K562 (cell line): Measurements from ENCODE around the gene MARK3. TPM values are rescaled to one million over a fixed set of nuclear protein-coding genes. Genes with fewer than 3 reads are reported as not detected.

Experiments used
- ATAC-seq: fragments of 200-7000 bp; cut with Tn5 transposase; 3 replicates; pipeline ENCODE4 v1.9.1; 2020; ENCODE audit warnings: moderate library complexity
- BruUV-seq: library from RNA; stranded (reverse); fragments of 400-500 nt; replicated peaks from 2 replicates; lab custom pipeline; 2021; lab: Mats Ljungman, UMichigan
- CTCF ChIA-PET: fragments of 300-600 bp; formaldehyde crosslinking; extraction: SDS; loops from one replicate; lab custom pipeline; 2021; ENCODE audit warnings: low intra/inter-chr PET ratio; lab: Yijun Ruan, JAX
- POLR2A ChIA-PET: fragments of 300-600, 350-650 bp; sonication (Branson Sonifier 250); formaldehyde crosslinking; extraction: SDS; loops from one replicate; lab custom pipeline; 2021; ENCODE audit warnings: antibody characterized with exemption, inconsistent platforms; lab: Yijun Ruan, JAX
- DNase-seq, 4 experiments: peaks; one replicate each; pipeline versions ENCODE4 v3.0.0 to v3.0.0-alpha.2; 2011 to 2018; ENCODE audit warnings: low spot score in 3 of 4, mixed read lengths in 3 of 4; ENCODE audit errors: extremely low read depth in 1 of 4
- FAIRE-seq: peaks from 2 replicates; lab custom pipeline; 2011; peaks lifted over from hg19 to GRCh38; lab: Jason Lieb, UNC
- H2AFZ ChIP-seq: 2 replicates; pipeline ENCODE4 v1.6.0; 2011; ENCODE audit warnings: low read depth, low read length, control low read depth, inconsistent platforms
- H3K27ac ChIP-seq: fragments of 200-600 bp; 3 replicates; pipeline ENCODE4 v1.8.0; 2011; ENCODE audit warnings: low read depth, mild to moderate bottlenecking, control low read depth, inconsistent platforms, low read length, moderate library complexity, mixed read lengths; ENCODE audit errors: extremely low read depth
- H3K27me3 ChIP-seq, 2 experiments: fragments of 300-600 bp in 1 of 2; 2 replicates in 1 of 2; 3 replicates in 1 of 2; pipeline versions ENCODE4 v1.6.0 to v1.8.0; 2011; ENCODE audit warnings: inconsistent platforms in 2 of 2, low read length in 2 of 2, mild to moderate bottlenecking in 1 of 2, mixed read lengths in 1 of 2, moderate library complexity in 1 of 2; ENCODE audit not compliant: control insufficient read depth in 2 of 2, insufficient read depth in 2 of 2
- H3K36me3 ChIP-seq: fragments of 300-600 bp; 3 replicates; pipeline ENCODE4 v1.8.0; 2011; ENCODE audit warnings: mild to moderate bottlenecking, low read length, inconsistent platforms; ENCODE audit not compliant: control insufficient read depth, insufficient read depth
- H3K4me1 ChIP-seq, 2 experiments: fragments of 200-600 bp in 1 of 2; replicated peaks in 1 of 2; 2 replicates in 1 of 2; 3 replicates in 1 of 2; pipeline versions ENCODE4 v1.5.1 to v1.8.0; 2011; ENCODE audit warnings: inconsistent platforms in 2 of 2, low read length in 2 of 2, mild to moderate bottlenecking in 1 of 2, mixed read lengths in 1 of 2, moderate library complexity in 1 of 2; ENCODE audit not compliant: control insufficient read depth in 2 of 2, insufficient read depth in 2 of 2
- H3K4me2 ChIP-seq: 2 replicates; pipeline ENCODE4 v1.6.1; 2011; ENCODE audit warnings: low read length, control low read depth, inconsistent platforms, mixed read lengths; ENCODE audit not compliant: insufficient read depth
- H3K4me3 ChIP-seq: fragments of 200-600 bp; sonication (generic), shearing (Covaris generic); 2 replicates; pipeline ENCODE4 v1.5.1; 2016; ENCODE audit warnings: control low read depth, inconsistent platforms
- H3K79me2 ChIP-seq: fragments of 200-600 bp; 3 replicates; pipeline ENCODE4 v1.8.0; 2011; ENCODE audit warnings: low read length, inconsistent platforms; ENCODE audit not compliant: control insufficient read depth, insufficient read depth
- H3K9ac ChIP-seq, 2 experiments: 2 replicates each; pipeline versions ENCODE4 v1.6.0 to v1.6.1; 2011; ENCODE audit warnings: low read depth in 2 of 2, low read length in 2 of 2, control low read depth in 1 of 2, inconsistent platforms in 1 of 2, mild to moderate bottlenecking in 1 of 2, mixed read lengths in 1 of 2; ENCODE audit not compliant: insufficient read depth in 1 of 2
- H3K9me1 ChIP-seq: one replicate; pipeline ENCODE4 v1.6.0; 2011; ENCODE audit warnings: inconsistent platforms, mild to moderate bottlenecking, low read length, moderate library complexity; ENCODE audit not compliant: control insufficient read depth, insufficient read depth
- H3K9me3 ChIP-seq: replicated peaks from 2 replicates; pipeline ENCODE4 v1.5.1; 2011; ENCODE audit warnings: low read depth, low read length, inconsistent platforms; ENCODE audit not compliant: control insufficient read depth, insufficient read depth
- H4K20me1 ChIP-seq: replicated peaks from 2 replicates; pipeline ENCODE4 v1.6.1; 2011; ENCODE audit warnings: low read length, inconsistent platforms, mixed read lengths; ENCODE audit not compliant: control insufficient read depth, insufficient read depth
- ARHGAP35 ChIP-seq: fragments of 450-650 bp; IDR thresholded peaks from 2 replicates; pipeline ENCODE4 v1.6.1; 2018; ENCODE audit not compliant: partially characterized antibody
- BDP1 ChIP-seq: IDR thresholded peaks from 3 replicates; pipeline ENCODE4 v1.6.1; 2011; ENCODE audit not compliant: insufficient read length, insufficient read depth
- E2F4 ChIP-seq: sonication (generic); formaldehyde crosslinking; IDR thresholded peaks from 2 replicates; pipeline ENCODE4 v1.8.0; 2022; ENCODE audit warnings: mild to moderate bottlenecking, low read depth, missing genetic modification reagents
- FOXJ3 ChIP-seq: sonication (generic); formaldehyde crosslinking; IDR thresholded peaks from 2 replicates; pipeline ENCODE4 v1.4.0; 2020; ENCODE audit warnings: mild to moderate bottlenecking, missing genetic modification reagents
- FOXP4 ChIP-seq: sonication (generic); formaldehyde crosslinking; IDR thresholded peaks from 2 replicates; pipeline ENCODE4 v1.8.0; 2022; ENCODE audit warnings: mild to moderate bottlenecking, missing genetic modification reagents, borderline replicate concordance
- NFE2 ChIP-seq: IDR thresholded peaks from 2 replicates; pipeline ENCODE4 v1.6.1; 2014; ENCODE audit warnings: antibody characterized with exemption, low read depth
- RBFOX2 ChIP-seq: fragments of 200-400 bp; formaldehyde crosslinking; IDR thresholded peaks from 2 replicates; pipeline ENCODE4 v1.6.1; 2017; ENCODE audit warnings: low read depth, mild to moderate bottlenecking, low read length, moderate library complexity
- RBM22 ChIP-seq: fragments of 200-400 bp; formaldehyde crosslinking; IDR thresholded peaks from 2 replicates; pipeline ENCODE4 v1.6.1; 2018; ENCODE audit warnings: low read length, low read depth; ENCODE audit not compliant: poor library complexity, severe bottlenecking
- RNF219 ChIP-seq: fragments of 250-450 bp; sonication (Bioruptor Pico); IDR thresholded peaks from 2 replicates; pipeline ENCODE4 v1.5.0; 2022; ENCODE audit warnings: mild to moderate bottlenecking
- SMAD1 ChIP-seq: fragments of 150-350 bp; IDR thresholded peaks from 2 replicates; pipeline ENCODE4 v1.6.1; 2014; ENCODE audit warnings: low read length, low read depth; ENCODE audit not compliant: partially characterized antibody
- SRSF9 ChIP-seq: fragments of 200-400 bp; formaldehyde crosslinking; IDR thresholded peaks from 2 replicates; pipeline ENCODE4 v1.6.1; 2017; ENCODE audit warnings: low read depth, low read length, borderline replicate concordance
- ZEB2 ChIP-seq: fragments of 450-650 bp; IDR thresholded peaks from 2 replicates; pipeline ENCODE4 v1.6.1; 2016
- ZNF224 ChIP-seq: sonication (generic); formaldehyde crosslinking; IDR thresholded peaks from 2 replicates; pipeline ENCODE4 v1.8.0; 2022; ENCODE audit warnings: mild to moderate bottlenecking, missing genetic modification reagents
- ZNF699 ChIP-seq: fragments of 250-450 bp; sonication (Bioruptor Pico); IDR thresholded peaks from 2 replicates; pipeline ENCODE4 v1.8.0; 2021; ENCODE audit warnings: mild to moderate bottlenecking, moderate library complexity; ENCODE audit not compliant: insufficient replicate concordance
- WGBS: fragments of 100-300 bp; shearing (Covaris generic); methylation state at CpG from one replicate; pipeline ENCODE4 v1.1.6; 2016; ENCODE audit warnings: low coverage, mixed read lengths; ENCODE audit not compliant: insufficient coverage; ENCODE audit errors: missing lambda C conversion rate; 5-methylcytosine and 5-hydroxymethylcytosine counted together
- in situ Hi-C: fragments of 300-500 bp; cut with MboI; formaldehyde crosslinking; loops from 4 replicates; pipeline ENCODE4 v1.15.0; 2018; ENCODE audit warnings: inconsistent platforms, mixed read lengths
- intact Hi-C: fragments of 100-400 bp; cut with micrococcal nuclease; formaldehyde crosslinking; loops from 2 replicates; pipeline ENCODE4 v1.14.2; 2022
- polyA plus RNA-seq, 8 experiments: library from polyadenylated mRNA; depleted of rRNA in 4 of 8; stranded (reverse) in 5 of 8; unstranded in 3 of 8; fragments of >200 nt; fragmentation: Nextera tagmentation in 2 of 8; fragmentation: Illumina TruSeq in 1 of 8; extraction: Ambion mirVana in 2 of 8; extraction: Trizol in 1 of 8; gene quantifications; 2 replicates each; pipeline versions ENCODE4 v1.2.1 to v1.2.3, GENCODE V29; 2011 to 2014; ENCODE audit warnings: inconsistent platforms in 1 of 8, missing spikeins in 1 of 8
- total RNA-seq, 7 experiments: library from RNA; depleted of rRNA in 6 of 7; stranded (reverse); fragments of >200 nt in 6 of 7; fragmentation: Illumina TruSeq in 2 of 7; extraction: Trizol in 2 of 7; gene quantifications; 2 replicates each; pipeline versions ENCODE4 v1.2.1 to v1.2.3, GENCODE V29; 2011 to 2021; ENCODE audit warnings: low replicate concordance in 1 of 7
- TF ChIP-seq, protein P1 (sequence below): fragments of 450-650 bp; IDR thresholded peaks from 2 replicates; pipeline ENCODE4 v1.6.1; 2016; ENCODE audit warnings: low read depth, mild to moderate bottlenecking, moderate library complexity
- TF ChIP-seq, protein P2 (sequence below): fragments of 450-650 bp; formaldehyde crosslinking; IDR thresholded peaks from 2 replicates; pipeline ENCODE4 v1.4.0; 2020; ENCODE audit warnings: mild to moderate bottlenecking

The MARK3 gene
- total and polyA plus RNA-seq, 9 of the 15 experiments (the other 6 are each of a cell fraction or from before 2014, with no cell fraction given): 10.1 to 68.7 (median 56.3) TPM

- H3K27ac ChIP-seq: no peak overlapping the region
- no peaks in the 10 kb centered on the region for H4K20me1 ChIP-seq
- no peak overlapping the region for H3K9ac ChIP-seq
- no peaks in the 10 kb centered on the region for H3K9me1 ChIP-seq
- no TSS peak for BruUV-seq
- in situ Hi-C loops: no loop called here
- intact Hi-C loops: no loop called here
- DNase-seq: no peak
- no peak overlapping the region for H2AFZ ChIP-seq
- H3K36me3 ChIP-seq: peaks cover 52% of the 10 kb centered on the region
- 39% methylated on average over 2 of the region's 2 CpGs for WGBS
- ATAC-seq: no peak
- H3K4me1 ChIP-seq: no peaks in the 10 kb centered on the region
- POLR2A ChIA-PET: interaction anchor here (0.6 to 1.6 kb wide), 3 partner anchors 11 to 332 kb away, joined by 3 read pairs; no protein-coding TSS in a partner anchor
- no peak overlapping the region for H3K4me3 ChIP-seq
- H3K79me2 ChIP-seq: no peaks in the 10 kb centered on the region
- H3K27me3 ChIP-seq: no peaks in the 10 kb centered on the region
- H3K4me2 ChIP-seq: no peak overlapping the region
- CTCF ChIA-PET: no interaction called here
- no peaks in the 10 kb centered on the region for H3K9me3 ChIP-seq
- FAIRE-seq: no peak
- no peak for TF ChIP-seq FOXJ3 (CRISPR knock-in tag)
- TF ChIP-seq RBFOX2: no peak
- no peak for TF ChIP-seq SRSF9
- no peak for TF ChIP-seq NFE2
- TF ChIP-seq ZNF224 (CRISPR knock-in tag): no peak
- TF ChIP-seq BDP1: no peak
- TF ChIP-seq E2F4 (CRISPR knock-in tag): no peak
- TF ChIP-seq, protein P1, sequence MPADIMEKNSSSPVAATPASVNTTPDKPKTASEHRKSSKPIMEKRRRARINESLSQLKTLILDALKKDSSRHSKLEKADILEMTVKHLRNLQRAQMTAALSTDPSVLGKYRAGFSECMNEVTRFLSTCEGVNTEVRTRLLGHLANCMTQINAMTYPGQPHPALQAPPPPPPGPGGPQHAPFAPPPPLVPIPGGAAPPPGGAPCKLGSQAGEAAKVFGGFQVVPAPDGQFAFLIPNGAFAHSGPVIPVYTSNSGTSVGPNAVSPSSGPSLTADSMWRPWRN: no peak
- no peak for TF ChIP-seq ZEB2
- no peak for TF ChIP-seq ZNF699 (CRISPR knock-in tag)
- TF ChIP-seq ARHGAP35: no peak
- TF ChIP-seq, protein P2, sequence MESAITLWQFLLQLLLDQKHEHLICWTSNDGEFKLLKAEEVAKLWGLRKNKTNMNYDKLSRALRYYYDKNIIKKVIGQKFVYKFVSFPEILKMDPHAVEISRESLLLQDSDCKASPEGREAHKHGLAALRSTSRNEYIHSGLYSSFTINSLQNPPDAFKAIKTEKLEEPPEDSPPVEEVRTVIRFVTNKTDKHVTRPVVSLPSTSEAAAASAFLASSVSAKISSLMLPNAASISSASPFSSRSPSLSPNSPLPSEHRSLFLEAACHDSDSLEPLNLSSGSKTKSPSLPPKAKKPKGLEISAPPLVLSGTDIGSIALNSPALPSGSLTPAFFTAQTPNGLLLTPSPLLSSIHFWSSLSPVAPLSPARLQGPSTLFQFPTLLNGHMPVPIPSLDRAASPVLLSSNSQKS (CRISPR knock-in tag): no peak
- no peak for TF ChIP-seq RBM22
- no peak for TF ChIP-seq RNF219 (CRISPR knock-in tag)
- no peak for TF ChIP-seq SMAD1
- TF ChIP-seq FOXP4 (CRISPR knock-in tag): no peak
These were observed 103.7 kb downstream of the MARK3 start for GRCh38 chr14:103488960-103489359.
